ENCODE data around the gene OTX2. TPM values are rescaled to one million over a fixed set of nuclear protein-coding genes. Genes with fewer than 3 reads are reported as not detected.

OTX2 gene
- total RNA-seq, 1 donor from 2014 or later: not detected

- intact Hi-C loops (cut with micrococcal nuclease): no loop called here
- Histone ChIP-seq H3K27ac (replicated peaks) (no peak overlapping the region), H3K27me3 (ENCODE audit: low read depth) (peaks cover 81% of the 10 kb centered on the region)
Measured at GRCh38 chr14:56846970-56847930, 37.0 kb upstream of the OTX2 start.

GRCh38 chr14:56844406-56845002 is 34.2 kb upstream of the OTX2 start:
- no peak overlapping the region for H3K4me3 ChIP-seq
- H3K9me3 ChIP-seq (replicated peaks): peaks cover 6% of the 10 kb centered on the region
- H3K36me3 ChIP-seq: no peaks in the 10 kb centered on the region
- H3K4me1 ChIP-seq: no peaks in the 10 kb centered on the region
- intact Hi-C loops (cut with micrococcal nuclease): no loop called here
- H3K27me3 ChIP-seq (ENCODE audit: low read depth): peaks cover 70% of the 10 kb centered on the region
- no peak overlapping the region for H3K27ac ChIP-seq (replicated peaks)
- TF ChIP-seq CTCF (IDR thresholded peaks at IDR 0.05; ENCODE audit: borderline replicate concordance): no peak
- no peak for DNase-seq

More at GRCh38 chr14:56846970-56847930, 37.0 kb upstream of the OTX2 start:
- no peaks in the 10 kb centered on the region for H3K36me3 ChIP-seq
- TF ChIP-seq CTCF (IDR thresholded peaks at IDR 0.05; ENCODE audit: borderline replicate concordance): no peak
- no peak overlapping the region for H3K4me3 ChIP-seq
- DNase-seq: no peak
- peaks cover 6% of the 10 kb centered on the region for H3K9me3 ChIP-seq (replicated peaks)
- no peaks in the 10 kb centered on the region for H3K4me1 ChIP-seq

- Histone ChIP-seq H3K27ac (replicated peaks) (no peak overlapping the region), H3K36me3 (no peaks in the 10 kb centered on the region), H3K9me3 (replicated peaks) (peaks cover 6% of the 10 kb centered on the region), H3K4me1 (no peaks in the 10 kb centered on the region), H3K4me3 (no peak overlapping the region), H3K27me3 (ENCODE audit: low read depth) (peaks cover 73% of the 10 kb centered on the region)
- intact Hi-C loops (cut with micrococcal nuclease): no loop called here
- no peak for DNase-seq
- no peak for TF ChIP-seq CTCF (IDR thresholded peaks at IDR 0.05; ENCODE audit: borderline replicate concordance)
Measured at GRCh38 chr14:56841611-56842010, 31.3 kb upstream of the OTX2 start.

GRCh38 chr14:56840221-56840620 is 29.9 kb upstream of the OTX2 start:
- Histone ChIP-seq H3K4me3 (no peak overlapping the region), H3K36me3 (no peaks in the 10 kb centered on the region), H3K9me3 (replicated peaks) (peaks cover 6% of the 10 kb centered on the region), H3K27me3 (ENCODE audit: low read depth) (peaks cover 73% of the 10 kb centered on the region), H3K4me1 (no peaks in the 10 kb centered on the region), H3K27ac (replicated peaks) (no peak overlapping the region)
- no peak for DNase-seq
- intact Hi-C loops (cut with micrococcal nuclease): no loop called here
- TF ChIP-seq CTCF (IDR thresholded peaks at IDR 0.05; ENCODE audit: borderline replicate concordance): no peak

- Histone ChIP-seq H3K4me1 (no peaks in the 10 kb centered on the region), H3K27ac (replicated peaks) (no peak overlapping the region), H3K9me3 (replicated peaks) (no peaks in the 10 kb centered on the region), H3K27me3 (ENCODE audit: low read depth) (peaks cover 45% of the 10 kb centered on the region), H3K4me3 (no peak overlapping the region), H3K36me3 (no peaks in the 10 kb centered on the region)
- no peak for TF ChIP-seq CTCF (IDR thresholded peaks at IDR 0.05; ENCODE audit: borderline replicate concordance)
- no peak for DNase-seq
- intact Hi-C loops (cut with micrococcal nuclease): no loop called here
Measured at GRCh38 chr14:56829151-56829550, 18.9 kb upstream of the OTX2 start.
